ENCODE results near the gene RPGRIP1L.

RPGRIP1L gene

GRCh38 chr16:53646506-53646905 is 57.2 kb downstream of the RPGRIP1L start:
- Mint-ChIP-seq H3K9me3 (peaks cover 22% of the 10 kb centered on the region), H3K36me3 (ENCODE audit: low read depth) (peaks cover 75% of the 10 kb centered on the region), H3K4me3 (no peak overlapping the region), H3K4me1 (no peaks in the 10 kb centered on the region), H3K27ac (no peak overlapping the region), H3K27me3 (ENCODE audit: low read depth) (no peaks in the 10 kb centered on the region)
- TF ChIP-seq, protein P1, sequence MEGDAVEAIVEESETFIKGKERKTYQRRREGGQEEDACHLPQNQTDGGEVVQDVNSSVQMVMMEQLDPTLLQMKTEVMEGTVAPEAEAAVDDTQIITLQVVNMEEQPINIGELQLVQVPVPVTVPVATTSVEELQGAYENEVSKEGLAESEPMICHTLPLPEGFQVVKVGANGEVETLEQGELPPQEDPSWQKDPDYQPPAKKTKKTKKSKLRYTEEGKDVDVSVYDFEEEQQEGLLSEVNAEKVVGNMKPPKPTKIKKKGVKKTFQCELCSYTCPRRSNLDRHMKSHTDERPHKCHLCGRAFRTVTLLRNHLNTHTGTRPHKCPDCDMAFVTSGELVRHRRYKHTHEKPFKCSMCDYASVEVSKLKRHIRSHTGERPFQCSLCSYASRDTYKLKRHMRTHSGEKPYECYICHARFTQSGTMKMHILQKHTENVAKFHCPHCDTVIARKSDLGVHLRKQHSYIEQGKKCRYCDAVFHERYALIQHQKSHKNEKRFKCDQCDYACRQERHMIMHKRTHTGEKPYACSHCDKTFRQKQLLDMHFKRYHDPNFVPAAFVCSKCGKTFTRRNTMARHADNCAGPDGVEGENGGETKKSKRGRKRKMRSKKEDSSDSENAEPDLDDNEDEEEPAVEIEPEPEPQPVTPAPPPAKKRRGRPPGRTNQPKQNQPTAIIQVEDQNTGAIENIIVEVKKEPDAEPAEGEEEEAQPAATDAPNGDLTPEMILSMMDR (IDR thresholded peaks at IDR 0.05; ENCODE audit: unreplicated experiment in 3 of 3): no peak

DNA sequence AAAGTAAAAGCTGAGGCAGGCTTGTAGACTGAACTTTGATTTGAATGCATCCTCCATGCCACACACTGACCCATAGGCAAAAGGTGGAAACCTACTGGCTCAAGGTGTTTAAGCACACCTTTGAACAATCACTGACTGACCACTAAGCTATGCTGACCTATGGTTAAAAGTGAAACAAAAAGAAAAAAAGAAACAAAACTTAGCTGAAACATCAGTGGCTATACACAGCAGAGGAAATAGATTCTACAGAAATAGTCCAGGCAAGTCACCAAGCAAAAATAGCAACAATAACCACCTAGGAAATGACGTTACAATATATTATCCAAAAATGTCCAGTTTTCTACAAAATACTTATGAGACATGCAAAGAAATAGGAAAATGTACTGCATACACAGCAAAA is 60.2 kb downstream of the RPGRIP1L start:
- Mint-ChIP-seq H3K27me3 (ENCODE audit: low read depth) (no peaks in the 10 kb centered on the region), H3K27ac (no peak overlapping the region), H3K4me3 (no peak overlapping the region), H3K36me3 (ENCODE audit: low read depth) (peaks cover 66% of the 10 kb centered on the region), H3K4me1 (no peaks in the 10 kb centered on the region), H3K9me3 (peaks cover 22% of the 10 kb centered on the region)
- TF ChIP-seq, protein P1 (IDR thresholded peaks at IDR 0.05; ENCODE audit: unreplicated experiment in 3 of 3): no peak

DNA sequence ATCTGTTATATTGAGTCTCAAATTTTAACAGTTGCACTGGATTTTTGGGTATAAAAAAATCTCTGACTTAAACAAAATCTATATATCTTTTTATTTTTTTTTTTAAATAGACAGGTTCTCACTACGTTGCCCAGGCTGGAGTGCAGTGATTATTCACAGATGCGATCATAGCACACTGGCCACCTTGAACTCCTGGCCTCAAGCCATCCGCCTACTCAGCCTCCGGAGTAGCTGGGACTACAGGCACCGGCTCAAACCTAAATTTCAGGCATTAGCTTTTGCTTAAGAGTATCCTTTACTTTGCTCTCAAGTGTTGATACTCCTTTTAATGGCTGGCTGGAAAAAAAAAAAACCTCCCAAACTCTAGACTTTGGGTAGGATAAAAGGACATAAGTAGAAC is 61.6 kb downstream of the RPGRIP1L start:
- no peaks in the 10 kb centered on the region for H3K27me3 Mint-ChIP-seq (ENCODE audit: low read depth)
- peaks cover 61% of the 10 kb centered on the region for H3K36me3 Mint-ChIP-seq (ENCODE audit: low read depth)
- TF ChIP-seq, protein P1 (IDR thresholded peaks at IDR 0.05; ENCODE audit: unreplicated experiment in 3 of 3): no peak
- H3K4me1 Mint-ChIP-seq: no peaks in the 10 kb centered on the region
- peaks cover 22% of the 10 kb centered on the region for H3K9me3 Mint-ChIP-seq
- no peak overlapping the region for H3K4me3 Mint-ChIP-seq
- H3K27ac Mint-ChIP-seq: no peak overlapping the region

DNA sequence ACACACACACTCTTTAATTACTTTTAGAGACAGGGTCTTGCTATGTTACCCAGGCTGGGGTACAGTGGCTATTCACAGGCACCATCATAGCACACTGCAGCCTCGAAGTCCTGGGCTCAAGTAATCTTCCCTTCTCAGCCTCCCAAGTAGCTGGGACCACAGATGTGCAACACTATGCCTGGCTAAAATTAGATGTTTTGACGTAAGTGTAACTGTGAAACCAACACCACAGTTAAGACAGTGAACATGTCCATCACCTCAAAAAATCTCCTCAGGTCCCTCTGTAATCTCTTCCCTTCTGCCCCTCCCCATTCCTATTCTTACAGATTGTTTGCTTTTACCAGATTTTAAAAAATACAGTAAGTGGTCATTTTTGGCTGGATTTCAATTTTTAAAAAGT is 66.7 kb downstream of the RPGRIP1L start:
- Mint-ChIP-seq H3K27me3 (ENCODE audit: low read depth) (no peaks in the 10 kb centered on the region), H3K36me3 (ENCODE audit: low read depth) (peaks cover 39% of the 10 kb centered on the region), H3K4me1 (no peaks in the 10 kb centered on the region), H3K9me3 (no peaks in the 10 kb centered on the region), H3K27ac (no peak overlapping the region), H3K4me3 (no peak overlapping the region)
- TF ChIP-seq, protein P1 (IDR thresholded peaks at IDR 0.05; ENCODE audit: unreplicated experiment in 3 of 3): no peak

- Mint-ChIP-seq H3K36me3 (ENCODE audit: low read depth) (peaks cover 34% of the 10 kb centered on the region), H3K27me3 (ENCODE audit: low read depth) (no peaks in the 10 kb centered on the region), H3K4me3 (no peak overlapping the region), H3K9me3 (no peaks in the 10 kb centered on the region), H3K27ac (peak overlapping the region in 1 of 3 experiments; percentile 9), H3K4me1 (no peaks in the 10 kb centered on the region)
- TF ChIP-seq, protein P1 (IDR thresholded peaks at IDR 0.05; ENCODE audit: unreplicated experiment in 3 of 3): no peak
These were observed 71.1 kb downstream of the RPGRIP1L start for GRCh38 chr16:53632526-53632925.

DNA sequence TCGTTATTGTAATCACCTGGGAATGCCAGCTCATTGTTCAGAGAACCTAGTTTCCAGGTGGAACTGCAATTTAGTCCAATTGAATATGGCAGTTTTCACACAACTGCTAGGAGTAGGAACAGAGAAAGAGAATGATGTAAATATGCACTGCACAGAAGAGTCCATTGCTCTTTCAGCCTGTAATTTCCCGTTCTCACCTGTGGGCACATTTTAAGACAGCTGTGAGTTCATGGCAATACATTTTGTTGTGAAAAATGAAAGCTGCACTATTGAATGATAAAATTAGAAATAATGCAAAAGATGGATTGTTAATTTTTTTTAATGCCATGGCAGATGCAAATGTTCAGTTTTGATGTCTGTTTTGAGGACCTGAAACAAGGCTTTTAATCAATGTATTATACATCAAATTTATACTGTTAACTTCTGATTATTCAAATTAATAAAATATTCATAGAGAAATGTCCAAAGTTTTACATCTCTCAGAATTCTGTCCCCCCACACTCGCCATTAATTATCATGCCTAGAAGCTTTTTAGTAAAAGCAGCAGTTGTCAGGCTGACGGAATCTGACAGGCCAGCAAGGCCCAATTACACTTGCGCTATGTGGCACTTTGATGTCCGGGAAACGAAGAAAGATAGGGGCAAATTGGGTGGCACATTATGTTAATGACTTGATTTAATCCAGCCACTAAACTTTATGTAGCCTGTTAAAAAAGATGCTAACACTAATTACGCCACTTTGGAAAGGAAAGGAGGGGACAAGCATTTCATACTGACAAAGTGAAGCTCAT is 72.2 kb downstream of the RPGRIP1L start:
- no peak overlapping the region for H3K27ac Mint-ChIP-seq
- H3K27me3 Mint-ChIP-seq (ENCODE audit: low read depth): no peaks in the 10 kb centered on the region
- H3K4me1 Mint-ChIP-seq: no peaks in the 10 kb centered on the region
- peaks cover 26% of the 10 kb centered on the region for H3K36me3 Mint-ChIP-seq (ENCODE audit: low read depth)
- H3K4me3 Mint-ChIP-seq: no peak overlapping the region
- no peaks in the 10 kb centered on the region for H3K9me3 Mint-ChIP-seq
- TF ChIP-seq, protein P1 (IDR thresholded peaks at IDR 0.05; ENCODE audit: unreplicated experiment in 3 of 3): no peak
